Stimulated activated CD4-positive, alpha-beta T cell treated with anti-CD3 and anti-CD28 coated beads, Interleukin-1b, Interleukin-23, amount 100 ng/mL, for 24 hours (primary cell): Measurements from ENCODE around the gene USH1G.
"Not testable (repeated sequence)": the region's sequence is repeated elsewhere in the genome, so short reads cannot be mapped to it uniquely, and the experiment has no call there.

Experiments
- DNase-seq, 4 experiments: peaks; one replicate each; pipeline ENCODE4 v3.0.0-alpha.2; 2020; ENCODE audit warnings: low read depth in 4 of 4, low spot score in 1 of 4

Gene USH1G

DNA sequence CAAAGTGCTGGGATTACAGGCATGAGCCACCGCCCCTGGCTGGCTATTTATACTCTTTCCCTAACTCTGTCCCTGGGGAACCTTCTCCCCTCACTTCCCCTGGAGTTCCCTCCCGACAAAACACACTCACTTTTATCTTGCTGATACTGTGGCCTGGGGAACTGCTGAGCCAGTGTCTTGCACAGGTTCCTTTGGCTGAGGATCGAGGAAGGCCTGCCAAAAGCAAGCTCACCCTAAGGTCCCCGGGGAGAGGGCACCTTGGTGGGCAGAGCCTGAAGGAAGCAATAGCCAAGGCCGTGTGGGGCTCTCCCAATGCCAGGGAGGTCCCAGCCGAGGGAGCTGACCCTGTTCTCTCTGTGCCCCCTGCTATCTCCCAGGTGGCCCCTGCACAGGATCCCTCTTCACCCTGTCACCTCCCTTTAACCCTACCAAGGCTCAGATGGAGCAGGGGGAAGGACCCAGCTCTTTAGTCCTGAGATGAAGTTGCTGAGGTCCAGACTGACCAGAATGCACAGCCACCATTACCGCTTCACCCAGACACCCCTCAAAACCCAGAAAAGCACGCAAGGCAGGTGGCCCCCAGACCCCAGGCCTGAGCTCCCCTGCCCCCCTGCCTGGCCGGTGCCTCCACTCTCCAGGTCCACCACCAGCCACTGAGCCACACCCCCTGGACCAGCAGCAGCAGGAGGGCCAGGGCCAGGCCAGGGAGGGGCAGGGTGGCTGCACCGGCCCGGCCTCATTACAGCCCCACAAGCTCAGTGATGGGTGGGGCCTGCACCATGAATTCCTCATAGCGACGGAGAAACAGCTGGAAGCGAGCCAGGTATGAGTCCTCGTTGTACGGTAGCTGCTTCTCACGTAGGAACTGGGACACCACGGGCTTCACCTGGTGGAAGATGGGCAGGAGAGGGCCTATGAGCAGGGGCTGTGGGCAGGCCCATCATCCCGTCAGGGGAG is 45.2 kb downstream of the USH1G start:
- no peak for DNase-seq

DNA sequence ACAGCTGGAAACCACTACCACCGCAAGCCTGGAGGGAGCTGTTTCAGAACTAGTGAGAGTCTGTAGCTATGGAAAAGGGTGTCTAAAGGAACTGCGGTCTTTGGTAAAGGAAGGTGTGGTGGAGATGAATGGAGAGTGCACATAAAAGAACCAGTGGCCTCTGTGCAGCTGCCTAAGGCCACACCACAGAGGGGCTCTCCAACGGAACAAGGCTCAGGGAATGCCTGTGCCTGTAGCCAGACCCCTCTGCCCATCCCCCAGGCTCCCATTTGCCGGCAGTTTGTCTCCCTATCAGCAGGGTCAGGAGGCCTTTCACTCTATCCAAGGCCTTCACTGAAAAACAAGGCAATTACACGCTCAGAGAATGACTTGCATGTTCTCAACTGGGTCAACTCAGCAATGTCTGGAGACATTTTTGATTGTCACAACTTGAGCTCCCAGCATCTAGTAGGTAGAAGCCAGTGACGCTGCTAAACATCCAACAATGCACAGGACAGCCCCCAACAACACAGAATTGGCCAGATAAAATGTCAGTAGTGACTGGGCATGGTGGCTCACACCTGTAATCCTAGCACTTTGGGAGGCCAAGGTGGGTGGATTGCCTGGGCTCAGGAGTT is 47.0 kb downstream of the USH1G start:
- no peak for DNase-seq

DNA sequence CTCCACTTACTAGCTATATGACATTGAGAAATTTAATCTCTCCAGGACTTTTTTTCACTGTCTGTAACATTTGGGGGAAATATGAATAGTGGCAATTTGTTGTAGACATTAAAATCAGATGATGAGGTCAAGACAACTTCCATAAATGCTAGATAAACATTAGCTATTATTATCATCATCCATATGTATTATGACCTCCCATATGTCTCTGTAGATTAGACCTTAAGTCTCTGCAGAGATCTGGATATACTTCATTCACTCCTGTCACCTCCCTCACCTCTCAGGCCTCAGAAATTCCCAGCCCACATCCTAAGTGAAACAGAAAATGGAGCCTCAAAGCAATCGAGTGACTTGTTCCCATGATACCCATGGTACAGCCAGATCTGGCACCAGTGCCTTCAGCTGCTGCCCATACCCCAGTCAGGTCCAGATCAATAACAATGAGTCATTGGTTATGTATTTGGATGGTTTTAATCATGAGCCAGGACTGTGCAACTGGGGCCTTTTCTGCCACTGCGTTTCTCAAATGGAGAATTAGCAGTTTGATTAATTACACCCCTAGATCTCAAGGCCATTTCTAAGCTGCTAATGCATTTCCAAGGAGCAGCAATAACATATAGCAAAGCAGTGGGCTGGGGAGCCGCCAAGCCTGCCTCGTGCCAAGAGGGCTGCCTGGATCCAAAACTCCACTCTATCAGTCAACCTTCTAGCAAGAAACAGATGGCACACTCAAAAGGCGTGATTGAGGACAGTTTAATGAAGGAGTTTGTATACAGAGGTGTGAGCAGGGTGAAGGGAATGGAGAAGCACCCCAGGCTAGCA is 47.7 kb downstream of the USH1G start:
- no peak for DNase-seq

DNA sequence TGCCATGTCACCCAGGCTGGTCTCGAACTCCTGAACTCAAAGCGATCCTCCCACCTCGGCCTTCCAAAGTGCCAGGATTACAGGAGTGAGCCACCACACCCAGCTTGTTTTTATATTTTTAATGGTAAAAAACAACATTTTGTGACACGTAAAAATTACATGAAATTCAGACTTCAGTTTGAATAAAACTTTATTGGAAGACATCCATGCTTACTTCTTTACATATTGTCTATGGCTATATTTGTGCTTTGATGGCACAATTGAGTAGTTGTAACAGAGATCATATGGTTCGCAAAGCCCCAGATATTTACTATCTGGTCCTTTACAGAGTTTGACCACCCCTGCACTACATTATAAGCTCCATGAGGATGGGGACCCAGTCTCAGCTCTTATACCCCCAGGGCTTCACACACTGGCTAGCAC is 48.4 kb downstream of the USH1G start:
- no peak for DNase-seq

DNA sequence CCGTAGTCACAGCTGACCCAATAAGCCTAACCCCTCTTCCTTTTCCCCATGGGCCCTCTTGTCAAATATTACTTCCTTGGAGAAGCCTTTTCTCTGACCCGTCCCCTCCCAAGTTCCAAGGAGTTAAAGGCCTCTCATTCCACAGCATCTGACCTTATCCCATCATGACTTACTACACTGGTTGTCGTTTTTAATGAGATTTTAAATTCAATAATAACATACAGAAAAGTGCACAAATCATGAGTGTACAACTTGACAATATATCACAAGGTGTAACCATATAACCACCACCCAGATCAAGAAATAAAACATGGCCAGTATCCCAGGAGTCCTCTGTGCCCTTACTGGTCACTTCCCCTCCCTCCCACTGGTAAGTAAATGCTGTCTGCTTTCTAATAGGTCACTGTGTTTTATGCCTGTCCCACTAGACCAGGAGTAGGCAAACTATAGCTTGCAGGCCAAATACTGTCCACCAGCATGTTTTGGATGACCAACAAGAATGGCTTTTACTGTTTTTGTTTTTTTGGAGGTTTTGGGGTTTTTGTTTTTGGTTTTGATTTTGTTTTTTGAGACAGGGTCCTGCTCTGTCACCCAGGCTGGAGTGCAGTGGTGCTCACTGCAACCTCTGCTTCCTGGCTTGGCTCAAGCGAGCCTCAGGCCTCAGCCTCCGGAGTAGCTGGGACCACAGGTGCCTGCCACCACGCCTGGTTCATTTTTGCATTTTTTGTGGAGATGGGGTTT is 49.0 kb downstream of the USH1G start:
- DNase-seq = no peak

DNA sequence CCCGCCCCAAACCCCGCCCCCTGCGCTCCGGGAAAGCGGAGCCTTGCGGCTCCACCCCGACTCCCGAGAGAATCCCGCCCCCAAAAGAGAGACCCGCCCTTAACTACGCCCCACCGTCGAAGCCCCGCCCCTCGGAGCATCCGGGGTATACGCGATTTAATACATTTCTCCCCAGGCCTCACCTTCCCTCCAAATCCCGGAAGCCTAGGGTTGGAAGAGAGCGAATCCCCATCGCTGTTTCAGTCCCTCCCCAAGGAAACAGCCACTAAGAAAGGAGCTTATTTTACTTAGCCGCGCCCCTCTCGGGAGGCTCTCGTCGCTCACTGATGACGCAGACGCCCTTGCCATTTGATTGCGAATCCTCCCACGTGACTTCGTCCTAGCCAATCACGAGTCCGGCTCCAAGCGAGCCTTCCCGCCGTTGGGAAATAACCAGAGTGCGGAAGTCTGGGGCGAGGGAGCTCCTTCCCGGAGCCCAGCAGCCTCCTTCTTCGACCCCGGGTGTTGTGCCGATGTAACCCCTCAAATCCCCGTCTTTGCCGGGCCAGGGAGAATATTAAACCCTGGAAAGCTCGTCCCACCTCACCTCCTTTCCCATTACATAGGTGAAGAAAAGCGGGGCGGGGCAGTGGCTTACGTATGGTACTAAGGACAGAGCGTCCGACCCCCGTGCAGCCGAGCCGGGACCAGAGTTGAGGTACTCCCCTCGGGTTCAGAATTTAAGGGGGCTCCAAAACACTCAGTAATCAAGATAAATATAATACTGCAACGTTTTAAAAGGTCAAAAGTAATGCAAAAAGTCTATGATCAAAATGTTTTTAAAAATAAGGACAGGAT is 49.8 kb downstream of the USH1G start:
- DNase-seq = peak; percentile 98 to 99 (median 98)

DNA sequence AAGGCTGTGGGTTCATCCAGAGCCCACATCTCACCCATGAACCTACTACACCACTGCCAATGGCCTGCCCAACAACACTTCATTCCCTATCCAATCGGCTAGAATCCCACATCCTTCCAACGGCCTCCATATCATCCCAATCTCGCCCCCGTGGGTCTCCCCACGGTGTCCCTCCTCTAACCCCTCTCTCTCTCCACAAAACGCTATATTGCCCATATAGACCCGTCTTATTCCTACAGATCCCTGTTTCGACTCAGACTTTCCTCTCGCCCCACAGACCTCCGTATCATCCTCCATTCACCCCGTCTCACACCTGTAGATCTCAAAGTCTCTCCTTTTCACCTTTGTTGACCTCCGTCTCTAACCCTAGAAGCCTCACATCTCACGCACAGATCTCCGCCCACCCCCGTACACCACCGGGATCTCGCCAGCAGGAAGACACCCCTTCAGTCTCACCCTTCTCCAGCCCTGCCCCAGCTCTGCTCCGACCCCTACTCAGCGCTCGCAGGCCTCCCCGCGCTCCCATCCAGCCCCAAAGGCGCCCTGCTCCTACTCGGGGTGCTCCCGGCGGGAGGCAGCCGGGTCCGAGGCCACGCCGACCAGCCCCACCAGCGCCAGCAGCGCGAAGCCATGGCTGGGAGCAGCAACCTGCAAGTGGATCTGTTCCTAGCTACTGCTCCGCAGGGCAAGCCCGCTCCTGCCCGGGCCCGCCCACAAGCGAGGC is 50.6 kb downstream of the USH1G start, which contains the start of gene FDXR:
TSS of gene FDXR (minus strand) at position 682 of the 724 bp plus-strand sequence. CDS start at position 632, 50 bp downstream.
- no peak for DNase-seq

DNA sequence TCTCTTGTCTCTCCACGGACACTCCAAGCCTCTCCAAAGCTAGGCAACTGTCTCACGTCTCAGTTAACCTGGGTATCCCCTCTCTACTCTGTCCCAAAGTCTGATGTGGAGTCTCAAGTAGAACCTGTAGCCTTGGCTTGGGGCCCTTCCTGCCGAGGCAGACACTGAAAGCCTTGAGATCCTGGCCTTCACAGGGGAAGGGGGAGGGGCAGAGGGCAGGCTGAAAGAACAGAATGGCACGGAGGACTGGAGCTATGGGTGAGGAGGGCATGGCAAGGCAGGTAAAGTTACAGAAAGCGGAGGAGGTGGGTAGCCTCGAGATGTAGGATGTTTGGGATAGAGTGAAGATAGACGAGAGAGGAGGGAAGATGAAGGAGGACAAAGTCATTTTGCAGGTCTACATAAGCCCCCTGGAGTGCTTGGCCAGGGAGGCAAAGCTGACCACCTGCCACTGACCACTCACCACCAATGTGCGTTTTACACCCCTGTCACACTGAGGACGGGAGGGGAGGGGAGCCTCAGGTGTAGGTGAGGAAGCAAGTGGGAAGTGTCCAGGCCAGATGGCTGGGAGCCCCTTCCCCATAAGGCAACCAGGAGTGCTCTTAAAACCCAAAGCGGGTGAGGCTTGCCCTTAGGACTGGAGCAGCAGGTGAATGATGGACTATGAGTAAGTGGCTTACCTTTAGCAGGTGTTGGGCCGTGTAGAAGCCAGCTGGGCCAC is 51.5 kb downstream of the USH1G start:
- no peak for DNase-seq

DNA sequence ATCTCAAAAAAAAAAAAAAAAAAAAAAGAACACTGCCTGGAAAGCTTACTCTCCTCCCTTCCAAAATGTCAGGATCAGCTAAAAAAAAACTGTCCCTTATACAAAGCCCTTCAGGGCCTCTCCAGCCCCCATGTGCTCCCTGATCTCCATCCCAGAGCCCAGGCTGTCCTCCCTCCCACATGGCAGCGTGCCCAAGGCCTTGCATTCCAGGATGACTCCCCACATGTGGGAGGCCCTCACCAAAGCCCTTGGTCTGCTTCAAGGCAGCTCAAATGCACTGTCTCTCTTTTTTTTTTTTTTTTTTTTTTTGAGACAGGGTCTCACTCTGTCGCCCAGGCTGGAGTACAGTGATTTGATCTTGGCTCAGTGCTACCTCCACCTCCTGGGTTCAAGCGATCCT is 52.5 kb downstream of the USH1G start:
- no peak for DNase-seq

DNA sequence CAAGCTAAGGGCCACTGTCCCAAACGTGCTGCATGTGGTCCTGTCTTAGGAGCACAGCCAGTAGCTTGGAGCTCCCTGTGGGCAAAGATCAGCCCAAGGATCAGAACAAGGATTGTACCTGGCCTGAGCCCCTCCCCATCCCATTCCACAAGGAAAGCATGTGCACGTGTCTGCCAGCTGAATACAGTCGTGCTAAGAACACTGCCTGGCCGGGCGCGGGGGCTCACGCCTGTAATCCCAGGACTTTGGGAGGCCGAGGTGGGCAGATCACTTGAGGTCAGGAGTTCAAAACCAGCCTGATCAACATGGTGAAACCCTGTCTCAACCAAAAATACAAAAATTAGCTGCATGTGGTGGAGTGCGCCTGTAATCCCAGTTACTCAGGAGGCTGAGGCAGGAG is 53.0 kb downstream of the USH1G start:
- not testable (repeated sequence) for DNase-seq

DNA sequence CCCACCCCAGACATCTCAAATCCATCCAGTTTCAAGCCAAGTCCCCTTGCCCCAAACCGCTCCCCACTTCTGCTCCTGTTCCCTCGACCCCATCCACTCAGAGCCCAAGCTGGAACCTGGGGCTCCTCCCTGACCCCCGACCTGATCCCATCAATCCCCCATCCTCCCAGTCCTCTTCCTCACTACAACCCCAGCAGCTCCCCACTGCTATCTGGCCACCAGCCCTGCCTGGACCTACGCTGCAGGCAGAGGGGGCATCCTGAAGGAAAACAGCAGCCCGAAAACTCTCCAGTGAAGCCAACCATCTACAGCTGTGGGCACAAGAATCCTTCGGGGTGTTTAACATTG is 54.2 kb downstream of the USH1G start:
- DNase-seq = no peak

DNA sequence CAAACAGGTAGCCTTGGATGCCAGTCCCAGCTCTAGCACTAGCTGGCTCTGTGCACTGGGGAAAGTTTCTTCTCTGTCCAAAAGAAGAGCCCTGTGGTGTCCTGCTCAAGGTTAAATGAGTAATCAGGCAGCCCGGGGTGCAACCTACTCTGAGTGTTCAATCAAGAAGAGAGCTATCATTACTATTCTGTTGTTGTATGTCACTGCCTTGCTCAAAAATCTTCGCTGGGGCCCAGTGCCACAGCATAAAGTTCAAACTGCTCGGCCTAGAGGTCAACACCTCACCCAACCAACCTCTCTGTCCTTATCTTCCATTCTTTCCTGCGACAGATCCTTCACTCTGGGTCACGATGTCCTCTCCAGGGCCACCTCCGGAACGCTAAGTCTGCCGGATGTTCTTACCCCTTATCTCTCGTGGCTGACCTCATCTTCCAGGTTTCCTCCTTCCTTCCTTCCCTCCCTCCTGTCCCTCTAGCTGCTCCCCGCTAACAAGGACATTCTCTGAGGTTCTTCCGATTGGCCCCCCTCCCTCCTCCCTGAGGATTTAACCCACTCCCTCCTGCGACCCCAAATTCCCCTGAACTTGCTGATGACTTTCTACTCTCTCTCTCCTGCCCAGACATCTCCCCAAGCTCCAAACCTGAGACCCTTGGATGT is 54.7 kb downstream of the USH1G start:
- DNase-seq = no peak

DNA sequence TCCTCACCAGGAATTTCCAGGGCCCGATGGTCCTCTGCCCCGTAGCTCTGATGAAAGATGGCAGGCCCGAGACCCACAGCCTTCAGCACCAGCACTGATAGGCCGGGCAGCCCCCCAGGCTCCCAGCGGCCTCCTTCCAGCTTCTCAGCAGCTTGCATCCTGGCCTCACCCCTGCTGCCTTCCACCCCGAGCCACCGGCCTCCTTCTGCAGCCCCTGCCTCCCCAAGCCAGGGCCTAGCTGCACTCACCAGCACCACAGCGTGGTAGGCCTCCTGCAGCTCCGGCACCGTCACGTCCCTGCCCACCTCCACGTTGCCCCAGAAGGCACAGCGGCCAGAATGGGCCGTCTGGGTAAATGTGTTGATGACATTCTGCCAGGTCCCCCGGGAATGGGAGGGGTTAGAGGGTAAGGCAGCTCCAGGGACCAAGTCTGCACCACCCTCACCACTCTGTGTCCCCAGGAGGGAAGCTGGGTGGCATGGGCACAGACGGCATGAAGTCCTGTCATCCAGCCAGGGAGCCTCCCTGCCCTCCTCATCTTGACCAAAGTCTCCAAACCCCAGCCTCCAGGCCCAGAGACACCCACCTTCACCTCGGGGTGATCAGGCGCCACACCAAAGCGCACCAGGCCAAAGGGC is 56.7 kb downstream of the USH1G start:
- DNase-seq = no peak
